GM12872 (cell line): ENCODE results near the gene ATP2B3.

Source experiments
- TF ChIP-seq, protein P1 (sequence below): IDR thresholded peaks from 3 replicates; pipeline ENCODE4 v1.5.1; 2011; ENCODE audit warnings: low read depth, mild to moderate bottlenecking, low read length, moderate library complexity; ENCODE audit not compliant: insufficient read depth

ATP2B3 gene

DNA sequence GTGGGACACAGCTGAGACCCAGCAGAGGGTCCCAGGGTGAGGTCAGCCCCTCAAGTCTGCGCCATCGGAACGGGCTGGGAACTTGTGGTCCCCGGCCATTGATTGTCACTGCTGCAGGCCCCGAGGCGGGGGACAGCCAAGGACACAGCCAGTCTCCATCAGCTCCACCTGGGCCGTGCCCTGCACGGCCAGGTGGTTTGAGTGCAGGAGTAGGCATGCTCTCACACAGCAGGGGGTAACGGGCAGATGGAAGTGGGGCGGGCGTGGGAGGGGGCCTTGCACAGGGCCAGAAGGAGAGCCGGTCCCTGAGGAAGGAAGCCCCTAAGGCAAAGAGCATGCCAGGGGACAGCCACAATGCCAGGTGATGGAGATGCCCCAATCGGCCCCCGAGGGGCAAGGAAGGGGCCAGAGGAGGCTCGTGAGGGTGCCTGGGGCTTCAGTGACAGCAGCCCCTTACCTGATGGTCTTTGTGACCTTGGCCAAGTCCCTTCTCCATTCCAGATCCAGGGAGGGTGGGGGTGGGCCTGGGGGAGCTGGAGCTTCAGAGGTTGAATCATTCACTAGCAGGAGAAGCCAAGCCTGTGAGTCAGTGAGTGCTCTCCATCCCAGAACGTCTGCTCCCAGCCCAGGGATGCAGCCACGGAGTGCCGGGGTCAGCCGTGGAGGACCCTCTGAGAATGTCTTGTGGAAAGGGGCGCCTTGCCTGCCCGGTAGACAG lies 2.3 kb downstream of the ATP2B3 start:
- TF ChIP-seq, protein P1, sequence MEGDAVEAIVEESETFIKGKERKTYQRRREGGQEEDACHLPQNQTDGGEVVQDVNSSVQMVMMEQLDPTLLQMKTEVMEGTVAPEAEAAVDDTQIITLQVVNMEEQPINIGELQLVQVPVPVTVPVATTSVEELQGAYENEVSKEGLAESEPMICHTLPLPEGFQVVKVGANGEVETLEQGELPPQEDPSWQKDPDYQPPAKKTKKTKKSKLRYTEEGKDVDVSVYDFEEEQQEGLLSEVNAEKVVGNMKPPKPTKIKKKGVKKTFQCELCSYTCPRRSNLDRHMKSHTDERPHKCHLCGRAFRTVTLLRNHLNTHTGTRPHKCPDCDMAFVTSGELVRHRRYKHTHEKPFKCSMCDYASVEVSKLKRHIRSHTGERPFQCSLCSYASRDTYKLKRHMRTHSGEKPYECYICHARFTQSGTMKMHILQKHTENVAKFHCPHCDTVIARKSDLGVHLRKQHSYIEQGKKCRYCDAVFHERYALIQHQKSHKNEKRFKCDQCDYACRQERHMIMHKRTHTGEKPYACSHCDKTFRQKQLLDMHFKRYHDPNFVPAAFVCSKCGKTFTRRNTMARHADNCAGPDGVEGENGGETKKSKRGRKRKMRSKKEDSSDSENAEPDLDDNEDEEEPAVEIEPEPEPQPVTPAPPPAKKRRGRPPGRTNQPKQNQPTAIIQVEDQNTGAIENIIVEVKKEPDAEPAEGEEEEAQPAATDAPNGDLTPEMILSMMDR, result no peak

DNA sequence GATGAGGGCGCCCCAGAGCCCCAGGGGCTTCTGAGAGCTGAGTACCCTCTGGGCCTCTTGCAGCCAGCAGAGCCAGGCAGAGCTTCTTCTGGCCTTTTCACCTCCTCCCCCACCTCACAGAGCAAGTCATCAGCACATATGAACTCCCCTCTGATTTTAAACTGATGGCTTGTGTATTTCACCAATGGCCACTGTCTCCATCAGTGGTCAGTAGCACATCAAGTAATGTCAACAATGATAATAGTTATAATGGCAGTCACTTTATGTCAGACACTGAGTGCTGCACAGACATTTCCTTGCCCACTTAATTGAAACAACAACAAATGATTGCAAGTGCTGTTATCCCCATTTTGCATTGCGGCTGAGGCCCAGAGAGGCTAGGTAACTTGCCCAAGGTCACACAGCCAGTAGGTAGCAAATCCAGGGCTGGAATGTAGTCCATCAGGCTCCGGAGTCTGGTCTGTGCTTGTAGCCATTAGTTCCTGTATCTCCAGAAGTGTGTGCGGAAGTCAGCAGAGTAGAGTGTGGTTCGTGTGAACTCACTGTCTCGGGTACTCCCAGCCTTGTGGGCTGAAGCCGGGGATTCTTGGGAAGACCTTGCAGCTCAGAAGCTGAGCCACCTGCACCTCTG lies 3.0 kb downstream of the ATP2B3 start:
- TF ChIP-seq, protein P1, result no peak

DNA sequence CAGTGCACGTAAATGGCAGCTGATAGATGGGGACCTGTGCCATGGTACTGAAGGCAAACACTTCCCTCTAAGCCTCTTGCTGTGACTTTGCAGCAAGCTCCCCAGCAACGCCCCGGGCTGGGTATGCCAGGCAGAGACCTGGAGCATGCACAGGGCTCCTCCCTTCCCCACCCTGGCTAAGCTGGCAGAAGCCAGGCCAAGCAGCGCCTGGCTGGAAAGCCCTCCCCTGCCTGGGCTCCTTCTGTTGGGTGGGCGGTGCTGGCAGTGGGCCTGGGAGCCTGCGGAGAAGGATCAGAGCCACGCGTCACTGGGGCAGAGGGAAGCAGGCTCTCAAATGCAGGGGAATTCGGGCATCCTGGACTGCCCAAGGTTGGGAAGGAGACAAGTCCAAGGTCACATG lies 3.6 kb downstream of the ATP2B3 start:
- TF ChIP-seq, protein P1, result no peak

DNA sequence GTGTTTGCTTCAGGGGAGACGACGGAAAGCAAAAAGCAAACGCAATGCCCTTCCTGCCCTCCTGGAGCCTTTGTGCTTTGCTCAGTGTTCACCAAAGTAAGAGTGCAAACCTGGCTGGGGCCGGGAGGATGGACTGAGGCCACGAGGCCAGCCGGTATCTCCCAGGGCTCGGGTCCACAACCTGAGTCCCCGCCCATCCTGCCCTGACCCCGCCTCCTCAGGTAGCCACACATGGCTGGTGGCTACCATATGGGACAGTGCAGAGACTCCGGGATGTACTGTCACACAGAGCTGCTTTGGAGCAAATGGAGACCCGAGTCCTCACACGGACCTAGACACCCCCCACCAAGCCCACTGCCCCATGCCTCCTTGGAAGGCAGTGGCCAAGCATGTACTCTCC lies 4.8 kb downstream of the ATP2B3 start:
- TF ChIP-seq, protein P1, result no peak

DNA sequence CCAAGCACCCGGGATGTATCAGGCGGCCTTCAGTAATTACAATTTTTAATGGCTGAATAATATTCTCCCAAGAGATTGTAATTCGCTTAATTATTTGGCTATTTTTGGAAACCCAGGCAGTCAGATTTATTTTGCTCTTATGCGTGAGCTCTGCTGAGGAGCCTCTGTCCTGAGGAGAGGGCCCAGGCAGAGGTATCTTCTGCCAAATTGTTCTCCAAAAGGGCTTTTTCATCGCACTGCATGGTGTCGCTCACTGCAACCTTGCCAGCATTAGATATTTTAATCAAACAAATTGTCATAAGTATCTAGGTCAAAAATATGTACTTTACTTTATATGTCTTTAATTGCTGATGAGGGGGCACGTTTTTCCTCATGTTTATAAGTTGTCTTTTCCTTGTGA lies 5.8 kb downstream of the ATP2B3 start:
- TF ChIP-seq, protein P1, result no peak

DNA sequence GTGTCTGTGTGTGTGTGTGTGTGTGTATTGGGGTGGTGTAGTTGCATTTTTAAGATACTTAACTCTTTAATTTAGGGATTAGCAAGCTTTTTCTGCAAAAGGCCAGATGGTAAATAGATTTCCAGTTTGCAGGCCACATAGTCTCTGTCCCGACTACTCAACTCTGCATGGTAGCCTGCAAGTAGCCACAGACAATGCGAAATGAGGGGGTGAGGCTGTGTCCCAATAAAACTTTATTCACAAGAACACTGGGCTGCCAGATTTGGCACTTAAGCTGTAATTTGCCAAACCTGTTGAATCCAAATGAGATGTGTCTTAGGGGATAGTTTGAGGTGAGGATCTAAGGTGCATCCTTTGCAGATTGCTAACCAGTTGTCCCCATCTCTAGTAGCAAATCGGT lies 6.8 kb downstream of the ATP2B3 start:
- TF ChIP-seq, protein P1, result no peak

DNA sequence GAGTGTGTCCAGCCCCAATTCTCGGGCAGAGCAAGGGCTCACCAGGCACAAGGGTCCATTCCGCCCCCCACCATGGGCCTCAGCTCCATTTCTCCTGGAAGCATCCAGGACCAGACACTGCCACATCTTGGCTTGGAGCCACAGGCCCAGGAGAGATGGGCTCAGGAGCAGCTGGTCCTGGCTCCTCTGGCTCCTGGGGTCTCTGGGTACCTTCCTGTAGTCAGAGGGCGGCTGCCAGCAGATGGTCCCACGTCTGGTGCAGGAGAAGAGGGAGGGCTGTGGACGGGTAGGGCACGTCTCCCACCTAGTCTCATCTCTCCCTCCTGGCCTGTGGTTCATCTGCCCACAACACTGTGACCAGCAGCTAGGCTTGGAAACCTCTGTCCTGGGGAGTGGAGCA lies 8.0 kb downstream of the ATP2B3 start:
- TF ChIP-seq, protein P1, result no peak
